ENCODE data around the gene PTGER3.

GRCh38 chr1:71002709-71003475, 44.7 kb downstream of the PTGER3 start:
- TF ChIP-seq CTCF (IDR thresholded peaks at IDR 0.05) (no peak), POLR2A (IDR thresholded peaks at IDR 0.05) (no peak)
